Measurements from ENCODE around the gene MAP4K2. TPM values are rescaled to one million over a fixed set of nuclear protein-coding genes. Genes with fewer than 3 reads are reported as not detected.

Gene MAP4K2
- total and polyA plus RNA-seq, 12 donors, result 4.6 to 19.9 (median 8.4) TPM

DNA sequence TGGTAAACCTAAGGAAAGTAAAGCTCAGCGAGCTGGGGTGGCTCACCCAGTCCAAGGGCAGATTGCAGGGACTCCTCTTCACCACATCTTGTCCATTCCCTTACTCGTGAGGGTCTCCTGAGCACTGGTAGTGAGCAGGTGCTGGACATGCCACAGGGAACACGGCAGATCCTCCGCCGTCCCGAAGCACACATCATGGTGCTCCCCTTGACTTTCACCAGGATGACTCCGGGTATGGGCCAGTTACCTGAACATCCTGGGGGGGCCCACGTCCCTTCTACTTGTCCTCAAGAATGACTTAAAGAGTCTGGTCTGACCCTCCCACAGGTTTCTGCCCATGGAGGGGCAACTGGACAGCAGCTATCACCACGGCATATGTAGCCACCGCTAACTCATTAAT lies 16.7 kb downstream of the MAP4K2 start:
- no peak overlapping the region for H3K27ac ChIP-seq
- no peak for DNase-seq
- TF ChIP-seq, protein P1, sequence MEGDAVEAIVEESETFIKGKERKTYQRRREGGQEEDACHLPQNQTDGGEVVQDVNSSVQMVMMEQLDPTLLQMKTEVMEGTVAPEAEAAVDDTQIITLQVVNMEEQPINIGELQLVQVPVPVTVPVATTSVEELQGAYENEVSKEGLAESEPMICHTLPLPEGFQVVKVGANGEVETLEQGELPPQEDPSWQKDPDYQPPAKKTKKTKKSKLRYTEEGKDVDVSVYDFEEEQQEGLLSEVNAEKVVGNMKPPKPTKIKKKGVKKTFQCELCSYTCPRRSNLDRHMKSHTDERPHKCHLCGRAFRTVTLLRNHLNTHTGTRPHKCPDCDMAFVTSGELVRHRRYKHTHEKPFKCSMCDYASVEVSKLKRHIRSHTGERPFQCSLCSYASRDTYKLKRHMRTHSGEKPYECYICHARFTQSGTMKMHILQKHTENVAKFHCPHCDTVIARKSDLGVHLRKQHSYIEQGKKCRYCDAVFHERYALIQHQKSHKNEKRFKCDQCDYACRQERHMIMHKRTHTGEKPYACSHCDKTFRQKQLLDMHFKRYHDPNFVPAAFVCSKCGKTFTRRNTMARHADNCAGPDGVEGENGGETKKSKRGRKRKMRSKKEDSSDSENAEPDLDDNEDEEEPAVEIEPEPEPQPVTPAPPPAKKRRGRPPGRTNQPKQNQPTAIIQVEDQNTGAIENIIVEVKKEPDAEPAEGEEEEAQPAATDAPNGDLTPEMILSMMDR (IDR thresholded peaks at IDR 0.05), result no peak
- no peaks in the 10 kb centered on the region for H3K9me3 ChIP-seq
- H3K36me3 ChIP-seq, result peaks cover 0 to 44% (median 7%) of the 10 kb centered on the region in 9 donors
- H3K4me3 ChIP-seq, result no peak overlapping the region
- no peak for ATAC-seq
- intact Hi-C loops (cut with DNase I), result loop anchor here in 4 of 10 donors (5.0 to 10.0 kb wide), 3 partner anchors 61 to 328 kb away; partner anchors contain the start of genes TM7SF2 (in 1 of the 4) and ZNHIT2 (in 1 of the 4)
- peaks cover 0 to 5% (median 0%) of the 10 kb centered on the region in 9 donors for H3K4me1 ChIP-seq
- H3K27me3 ChIP-seq, result no peaks in the 10 kb centered on the region
- WGBS, 2 donors, result 92% methylated on average over 10 of the region's 10 CpGs

GRCh38 chr11:64784813-64785581 lies 18.0 kb downstream of the MAP4K2 start:
- DNase-seq (no peak), ATAC-seq (no peak)
- H3K27me3 ChIP-seq, result no peaks in the 10 kb centered on the region
- peaks cover 0 to 5% (median 0%) of the 10 kb centered on the region in 9 donors for H3K4me1 ChIP-seq
- 91 to 92% methylated on average over 12 of the region's 12 CpGs for WGBS, 2 donors
- H3K9me3 ChIP-seq, result no peaks in the 10 kb centered on the region
- TF ChIP-seq, protein P1 (IDR thresholded peaks at IDR 0.05), result no peak
- H3K27ac ChIP-seq, result no peak overlapping the region
- H3K4me3 ChIP-seq, result no peak overlapping the region
- intact Hi-C loops (cut with DNase I), result loop anchor here in 4 of 10 donors (5.0 to 10.0 kb wide), 3 partner anchors 62 to 330 kb away; partner anchors contain the start of genes TM7SF2 (in 1 of the 4) and ZNHIT2 (in 1 of the 4)
- peaks cover 0 to 30% (median 0%) of the 10 kb centered on the region in 9 donors for H3K36me3 ChIP-seq

GRCh38 chr11:64778473-64779298 lies 24.3 kb downstream of the MAP4K2 start, which contains the start of gene SF1:
Gene SF1, minus strand, starts transcription at chr11:64778542. Its CDS starts 150 bp downstream, at chr11:64778392.
- Histone ChIP-seq H3K27me3 (no peaks in the 10 kb centered on the region), H3K27ac (peak within 1 kb of the TSS; percentile 98 to 100 (median 100)), H3K4me1 (peaks cover 20 to 48% (median 43%) of the 10 kb centered on the region in 9 donors), H3K4me3 (peak within 1 kb of the TSS; percentile 65 to 99 (median 89)), H3K9me3 (no peaks in the 10 kb centered on the region), H3K36me3 (peaks cover 0 to 43% (median 27%) of the 10 kb centered on the region in 9 donors)
- DNase-seq (peak; percentile 96 to 100), ATAC-seq (peak; percentile 94 to 97 (median 96))
- intact Hi-C loops (cut with DNase I), result loop anchor here in 2 of 10 donors (2.0 to 10.0 kb wide), 3 partner anchors 24 to 336 kb away; partner anchors contain the start of genes MAP4K2 (in 1 of the 2), RASGRP2 (in 1 of the 2), TM7SF2 (in 1 of the 2) and ZNHIT2 (in 1 of the 2)
- WGBS, 2 donors, result 0 to 1% methylated on average over 76 to 79 of the region's 80 CpGs
- TF ChIP-seq, protein P1 (IDR thresholded peaks at IDR 0.05), result peak in 6 of 9 donors; percentile 16 to 52 (median 36)

GRCh38 chr11:64778223-64778472 lies 24.9 kb downstream of the MAP4K2 start:
- DNase-seq (no peak), ATAC-seq (peak in 3 of 8 donors; percentile 0 to 8 (median 2))
- intact Hi-C loops (cut with DNase I), result loop anchor here in 2 of 10 donors (2.0 to 10.0 kb wide), 3 partner anchors 25 to 337 kb away; partner anchors contain the start of genes MAP4K2 (in 1 of the 2), RASGRP2 (in 1 of the 2), TM7SF2 (in 1 of the 2) and ZNHIT2 (in 1 of the 2)
- WGBS, 2 donors, result 1 to 3% methylated on average over 21 to 28 of the region's 28 CpGs
- TF ChIP-seq, protein P1 (IDR thresholded peaks at IDR 0.05), result no peak
- peaks cover 0 to 49% (median 33%) of the 10 kb centered on the region in 9 donors for H3K36me3 ChIP-seq
- peak overlapping the region; percentile 98 to 100 (median 100) for H3K27ac ChIP-seq
- H3K4me1 ChIP-seq, result peaks cover 20 to 53% (median 48%) of the 10 kb centered on the region in 9 donors
- H3K27me3 ChIP-seq, result no peaks in the 10 kb centered on the region
- H3K9me3 ChIP-seq, result no peaks in the 10 kb centered on the region
- H3K4me3 ChIP-seq, result peak overlapping the region; percentile 65 to 99 (median 89)

Measured in heart right ventricle (tissue), 16 donors.